Measurements from ENCODE around the gene ZNF91. TPM values are rescaled to one million over a fixed set of nuclear protein-coding genes. Genes with fewer than 3 reads are reported as not detected.
A peak's percentile ranks its signal among the peaks of the same experiment; 100 is the strongest.

The ZNF91 gene
- total and polyA plus RNA-seq, 2 of the 4 experiments (the other 2 are of a cell fraction): 7.9 to 17.0 TPM

DNA sequence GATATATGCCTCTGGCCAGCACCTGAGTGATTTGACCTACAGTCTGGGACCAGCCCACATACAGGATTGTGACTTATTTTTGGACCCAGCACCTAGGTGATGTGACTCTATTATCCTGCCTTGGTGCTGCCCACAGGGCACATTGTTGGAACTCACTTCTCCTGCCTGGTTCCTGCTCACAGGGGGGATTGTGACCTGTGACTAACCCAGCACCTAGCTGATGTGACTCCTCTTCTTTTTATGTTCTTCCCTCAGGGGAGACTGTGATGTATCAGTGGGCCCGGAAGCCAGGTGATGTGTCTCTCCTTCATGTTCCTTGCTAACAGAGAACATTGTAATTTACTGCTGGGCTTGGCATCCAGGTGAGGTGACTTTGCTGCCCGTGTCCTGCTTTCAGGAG is 82.1 kb downstream of the ZNF91 start:
- Histone ChIP-seq H3K9me3 (ENCODE audit: control insufficient read depth, insufficient read depth, low read length) (peaks cover 8% of the 10 kb centered on the region; the same call in 1 of the 2 replicates), H2AK9ac (replicated peaks; ENCODE audit: low read depth, low read length, poor library complexity) (no peak overlapping the region), H2BK15ac (ENCODE audit: low read depth, low read length) (no peak overlapping the region), H4K20me1 (ENCODE audit: insufficient read depth, low read length) (no peaks in the 10 kb centered on the region), H3K4me1 (ENCODE audit: control insufficient read depth, insufficient read depth, low read length) (no peaks in the 10 kb centered on the region), H2BK20ac (ENCODE audit: low read depth, low read length) (no peak overlapping the region), H2AFZ (replicated peaks; ENCODE audit: low read length, poor library complexity) (peak overlapping the region; percentile 24), H3K9me1 (ENCODE audit: insufficient read depth, low read length) (no peaks in the 10 kb centered on the region), H2BK120ac (ENCODE audit: low read depth, low read length) (no peak overlapping the region), H3K4me3 (ENCODE audit: insufficient read depth, low read depth, low read length) (no peak overlapping the region), H3K4me2 (ENCODE audit: low read depth, low read length) (no peak overlapping the region), H3K36me3 (ENCODE audit: control insufficient read depth, insufficient read depth, low read length) (no peaks in the 10 kb centered on the region), H3K23ac (ENCODE audit: low read depth, low read length) (no peak overlapping the region), H3K27ac (ENCODE audit: insufficient read depth, low read length) (no peak overlapping the region), H3K27me3 (ENCODE audit: control insufficient read depth, insufficient read depth, low read length) (no peaks in the 10 kb centered on the region), H2AK5ac (ENCODE audit: low read depth, low read length) (no peak overlapping the region), H3K14ac (replicated peaks; ENCODE audit: low read depth, low read length) (no peak overlapping the region), H3K56ac (ENCODE audit: extremely low read depth, insufficient read depth, low read length) (no peak overlapping the region), H4K8ac (ENCODE audit: low read depth in 2 of 2, low read length in 2 of 2) (no peak overlapping the region), H3K9ac (ENCODE audit: low read depth, low read length) (no peak overlapping the region), H3K4ac (ENCODE audit: low read depth, low read length) (no peak overlapping the region), H3K18ac (ENCODE audit: low read depth, low read length) (no peak overlapping the region), H2BK5ac (ENCODE audit: low read depth, low read length, poor library complexity, severe bottlenecking) (no peak overlapping the region), H3K79me1 (ENCODE audit: low read depth in 1 of 2, low read length in 2 of 2) (no peaks in the 10 kb centered on the region), H4K91ac (ENCODE audit: insufficient read depth, low read depth, low read length) (no peak overlapping the region), H4K5ac (ENCODE audit: low read depth, low read length) (no peak overlapping the region)
- no peak for ATAC-seq (ENCODE audit: low read depth)
- no CpG with 5 or more reads among the region's 2 CpGs for WGBS, 2 experiments (ENCODE audit: extremely low coverage in 2 of 2, insufficient read length in 1 of 2)
- in situ Hi-C loops (cut with MboI; ENCODE audit: low sequenced_read_pairs): no loop called here
- intact Hi-C loops (cut with micrococcal nuclease): no loop called here
- CTCF ChIA-PET: no interaction called here
- DNase-seq: no peak
- TF ChIP-seq POLR2A (IDR thresholded peaks at IDR 0.05; ENCODE audit: low read depth, low read length) (no peak), RAD21 (IDR thresholded peaks at IDR 0.05; ENCODE audit: low read length) (no peak), MXI1 (IDR thresholded peaks at IDR 0.05; ENCODE audit: borderline replicate concordance, low read depth, low read length) (no peak), CHD1 (IDR thresholded peaks at IDR 0.05; ENCODE audit: low read depth, low read length) (no peak), SMC3 (IDR thresholded peaks at IDR 0.05; ENCODE audit: low read depth, low read length) (no peak), NFE2L2 (IDR thresholded peaks at IDR 0.05; ENCODE audit: low read depth, low read length) (no peak)
- TF ChIP-seq, protein P1, sequence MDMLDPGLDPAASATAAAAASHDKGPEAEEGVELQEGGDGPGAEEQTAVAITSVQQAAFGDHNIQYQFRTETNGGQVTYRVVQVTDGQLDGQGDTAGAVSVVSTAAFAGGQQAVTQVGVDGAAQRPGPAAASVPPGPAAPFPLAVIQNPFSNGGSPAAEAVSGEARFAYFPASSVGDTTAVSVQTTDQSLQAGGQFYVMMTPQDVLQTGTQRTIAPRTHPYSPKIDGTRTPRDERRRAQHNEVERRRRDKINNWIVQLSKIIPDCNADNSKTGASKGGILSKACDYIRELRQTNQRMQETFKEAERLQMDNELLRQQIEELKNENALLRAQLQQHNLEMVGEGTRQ (IDR thresholded peaks at IDR 0.05; ENCODE audit: low read depth, low read length): no peak
- TF ChIP-seq, protein P2, sequence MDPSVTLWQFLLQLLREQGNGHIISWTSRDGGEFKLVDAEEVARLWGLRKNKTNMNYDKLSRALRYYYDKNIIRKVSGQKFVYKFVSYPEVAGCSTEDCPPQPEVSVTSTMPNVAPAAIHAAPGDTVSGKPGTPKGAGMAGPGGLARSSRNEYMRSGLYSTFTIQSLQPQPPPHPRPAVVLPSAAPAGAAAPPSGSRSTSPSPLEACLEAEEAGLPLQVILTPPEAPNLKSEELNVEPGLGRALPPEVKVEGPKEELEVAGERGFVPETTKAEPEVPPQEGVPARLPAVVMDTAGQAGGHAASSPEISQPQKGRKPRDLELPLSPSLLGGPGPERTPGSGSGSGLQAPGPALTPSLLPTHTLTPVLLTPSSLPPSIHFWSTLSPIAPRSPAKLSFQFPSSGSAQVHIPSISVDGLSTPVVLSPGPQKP (IDR thresholded peaks at IDR 0.05; ENCODE audit: borderline replicate concordance, low read depth, low read length): no peak
- no TSS peak for BruUV-seq (replicated peaks)
- POLR2A ChIA-PET (ENCODE audit: unreplicated experiment): no interaction called here
- dilution Hi-C loops (cut with HindIII; ENCODE audit: low sequenced_read_pairs, unreplicated experiment): no loop called here
